ENCODE results near the gene RBM4B. TPM values are rescaled to one million over a fixed set of nuclear protein-coding genes. Genes with fewer than 3 reads are reported as not detected.

The RBM4B gene
- total and polyA plus RNA-seq, 2 of the 4 experiments (the other 2 are of a cell fraction), result 23.1 to 26.7 TPM

DNA sequence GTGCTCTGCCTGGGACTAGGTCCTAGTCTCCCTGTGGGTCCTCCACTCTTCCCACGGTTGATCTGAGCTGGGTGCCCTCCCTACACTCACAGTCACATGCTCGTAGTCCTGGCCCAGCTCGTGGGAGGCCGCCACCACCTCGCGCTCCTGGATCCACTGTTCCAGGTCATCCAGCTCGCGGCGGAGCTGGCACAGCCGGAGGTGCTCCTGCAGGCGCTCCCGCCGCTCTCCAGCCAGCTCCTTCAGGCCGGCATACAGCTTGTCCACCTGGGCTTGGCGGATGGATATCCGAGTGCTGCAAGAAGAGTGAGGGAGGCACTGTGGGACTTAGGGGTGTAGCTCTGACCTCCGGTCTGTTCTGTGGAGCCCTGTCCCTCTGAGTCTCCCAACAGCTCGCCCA, 14.8 kb upstream of the RBM4B start:
- Histone ChIP-seq H2AFZ (replicated peaks; ENCODE audit: low read length, poor library complexity) (peak overlapping the region; percentile 23), H4K20me1 (ENCODE audit: insufficient read depth, low read length) (no peaks in the 10 kb centered on the region; the same call in 1 of the 2 replicates), H3K56ac (ENCODE audit: extremely low read depth, insufficient read depth, low read length) (no peak overlapping the region), H2BK15ac (ENCODE audit: low read depth, low read length) (no peak overlapping the region), H3K79me1 (ENCODE audit: low read depth in 1 of 2, low read length in 2 of 2) (no peaks in the 10 kb centered on the region), H4K5ac (ENCODE audit: low read depth, low read length) (no peak overlapping the region), H2AK9ac (replicated peaks; ENCODE audit: low read depth, low read length, poor library complexity) (no peak overlapping the region), H4K91ac (ENCODE audit: insufficient read depth, low read depth, low read length) (no peak overlapping the region), H3K9me3 (ENCODE audit: control insufficient read depth, insufficient read depth, low read length) (no peaks in the 10 kb centered on the region), H3K36me3 (ENCODE audit: control insufficient read depth, insufficient read depth, low read length) (no peaks in the 10 kb centered on the region), H3K23ac (ENCODE audit: low read depth, low read length) (no peak overlapping the region), H2AK5ac (ENCODE audit: low read depth, low read length) (no peak overlapping the region), H3K9ac (ENCODE audit: low read depth, low read length) (no peak overlapping the region), H3K4me3 (ENCODE audit: insufficient read depth, low read depth, low read length) (no peak overlapping the region), H3K4me1 (ENCODE audit: control insufficient read depth, insufficient read depth, low read length) (no peaks in the 10 kb centered on the region), H2BK5ac (ENCODE audit: low read depth, low read length, poor library complexity, severe bottlenecking) (no peak overlapping the region), H3K27ac (ENCODE audit: insufficient read depth, low read length) (no peak overlapping the region), H3K4ac (ENCODE audit: low read depth, low read length) (no peak overlapping the region), H2BK120ac (ENCODE audit: low read depth, low read length) (no peak overlapping the region), H4K8ac (ENCODE audit: low read depth in 2 of 2, low read length in 2 of 2) (no peak overlapping the region), H3K18ac (ENCODE audit: low read depth, low read length) (no peak overlapping the region), H3K27me3 (ENCODE audit: control insufficient read depth, insufficient read depth, low read length) (no peaks in the 10 kb centered on the region; the same call in 1 of the 2 replicates), H3K4me2 (ENCODE audit: low read depth, low read length) (no peak overlapping the region), H3K9me1 (ENCODE audit: insufficient read depth, low read length) (no peaks in the 10 kb centered on the region), H3K14ac (replicated peaks; ENCODE audit: low read depth, low read length) (no peak overlapping the region), H2BK20ac (ENCODE audit: low read depth, low read length) (no peak overlapping the region)
- TF ChIP-seq RFX5 (IDR thresholded peaks at IDR 0.05; ENCODE audit: low read depth, low read length) (no peak), BHLHE40 (IDR thresholded peaks at IDR 0.05; ENCODE audit: low read depth, low read length) (no peak), CEBPB (IDR thresholded peaks at IDR 0.05; ENCODE audit: low read depth, low read length) (no peak), FOS (IDR thresholded peaks at IDR 0.05; ENCODE audit: low read depth, low read length) (no peak), USF2 (IDR thresholded peaks at IDR 0.05; ENCODE audit: low read depth, low read length) (no peak), RCOR1 (IDR thresholded peaks at IDR 0.05; ENCODE audit: insufficient replicate concordance, low read length) (no peak), MXI1 (IDR thresholded peaks at IDR 0.05; ENCODE audit: borderline replicate concordance, low read depth, low read length) (no peak), MAZ (IDR thresholded peaks at IDR 0.05; ENCODE audit: borderline replicate concordance, low read depth, low read length) (no peak), CTCF (conservative IDR thresholded peaks at IDR 0.05; ENCODE audit: low read depth, low read length) (no peak), NFE2L2 (IDR thresholded peaks at IDR 0.05; ENCODE audit: low read depth, low read length) (no peak), MAFK (IDR thresholded peaks at IDR 0.05; ENCODE audit: low read depth, low read length) (no peak), SMC3 (IDR thresholded peaks at IDR 0.05; ENCODE audit: low read depth, low read length) (no peak), RAD21 (IDR thresholded peaks at IDR 0.05; ENCODE audit: low read length) (no peak), POLR2A (IDR thresholded peaks at IDR 0.05; ENCODE audit: low read depth, low read length) (no peak), CHD1 (IDR thresholded peaks at IDR 0.05; ENCODE audit: low read depth, low read length) (no peak)
- TF ChIP-seq, protein P1, sequence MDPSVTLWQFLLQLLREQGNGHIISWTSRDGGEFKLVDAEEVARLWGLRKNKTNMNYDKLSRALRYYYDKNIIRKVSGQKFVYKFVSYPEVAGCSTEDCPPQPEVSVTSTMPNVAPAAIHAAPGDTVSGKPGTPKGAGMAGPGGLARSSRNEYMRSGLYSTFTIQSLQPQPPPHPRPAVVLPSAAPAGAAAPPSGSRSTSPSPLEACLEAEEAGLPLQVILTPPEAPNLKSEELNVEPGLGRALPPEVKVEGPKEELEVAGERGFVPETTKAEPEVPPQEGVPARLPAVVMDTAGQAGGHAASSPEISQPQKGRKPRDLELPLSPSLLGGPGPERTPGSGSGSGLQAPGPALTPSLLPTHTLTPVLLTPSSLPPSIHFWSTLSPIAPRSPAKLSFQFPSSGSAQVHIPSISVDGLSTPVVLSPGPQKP (IDR thresholded peaks at IDR 0.05; ENCODE audit: borderline replicate concordance, low read depth, low read length), result no peak
- POLR2A ChIA-PET (ENCODE audit: unreplicated experiment), result interaction anchor here (0.6 kb wide), 1 partner anchor 142 kb away, joined by 3 read pairs; no protein-coding TSS in a partner anchor
- dilution Hi-C loops (cut with HindIII; ENCODE audit: low sequenced_read_pairs, unreplicated experiment) (no loop called here), intact Hi-C loops (cut with micrococcal nuclease) (no loop called here), in situ Hi-C loops (cut with MboI; ENCODE audit: low sequenced_read_pairs) (loop anchor here (5.0 kb wide), 2 partner anchors 140 to 285 kb away; partner anchors contain the start of gene C11orf86)
- DNase-seq (no peak), ATAC-seq (ENCODE audit: low read depth) (no peak)
- 90% methylated on average over 16 of the region's 18 CpGs; no CpG with 5 or more reads in 1 of the 2 experiments for WGBS, 2 experiments (ENCODE audit: extremely low coverage in 2 of 2, insufficient read length in 1 of 2)
- BruUV-seq (replicated peaks), result no TSS peak
- CTCF ChIA-PET, result no interaction called here
